Pancreas (tissue), 10 donors: Measurements from ENCODE around the gene MAP2K5. TPM values are rescaled to one million over a fixed set of nuclear protein-coding genes. Genes with fewer than 3 reads are reported as not detected.
A peak's percentile ranks its signal among the peaks of the same experiment; 100 is the strongest.

ENCODE experiments used
- ATAC-seq, 4 donors: fragments of 200-7000 bp; cut with Tn5 transposase; one replicate each; pipeline versions ENCODE4 v1.8.0 to v1.9.1; 2020; ENCODE audit warnings: mild to moderate bottlenecking in 4 of 4, moderate library complexity in 4 of 4
- DNase-seq, 6 donors: peaks; one replicate each; pipeline ENCODE4 v3.0.0-alpha.2; 2020
- FAIRE-seq: peaks from 2 replicates; lab custom pipeline; 2012; peaks lifted over from hg19 to GRCh38; lab: Jason Lieb, UNC
- H3K27ac ChIP-seq, 4 donors: fragments of 200-600 bp; sonication (generic); 1 replicate in 3 of 4; 2 replicates in 1 of 4; pipeline versions ENCODE4 v1.5.0 to v1.8.0; 2020
- H3K27me3 ChIP-seq, 4 donors: fragments of 200-600 bp; one replicate each; pipeline ENCODE4 v1.8.0; 2021
- H3K36me3 ChIP-seq, 3 donors: fragments of 200-600 bp; sonication (generic) in 1 of 3; one replicate each; pipeline versions ENCODE4 v1.5.0 to v1.8.0; 2020 to 2021
- H3K4me1 ChIP-seq, 3 donors: fragments of 200-600 bp; one replicate each; pipeline ENCODE4 v1.8.0; 2021
- H3K4me3 ChIP-seq, 4 donors: fragments of 200-600 bp; sonication (generic) in 2 of 4; one replicate each; pipeline versions ENCODE4 v1.5.0 to v1.8.0; 2020 to 2021
- H3K9me3 ChIP-seq, 4 donors: fragments of 200-600 bp; one replicate each; pipeline ENCODE4 v1.8.0; 2021
- CTCF ChIP-seq, 4 donors: fragments of 200-600 bp; sonication (generic) in 3 of 4; IDR thresholded peaks; one replicate each; pipeline versions ENCODE4 v1.5.0 to v1.8.0; 2021; ENCODE audit warnings: antibody characterized with exemption in 4 of 4
- WGBS, 2 donors: extraction: QIAGEN DNeasy Blood & Tissue Kit; methylation state at CpG; one replicate each; pipeline ENCODE4 v1.1.7; 2013; 5-methylcytosine and 5-hydroxymethylcytosine counted together
- intact Hi-C, 3 donors: fragments of 100-400 bp; cut with DNase I; formaldehyde crosslinking; loops; one replicate each; pipeline versions ENCODE4 v1.11.1 to v1.14.2; 2022
- polyA plus RNA-seq, 2 donors: library from polyadenylated mRNA; stranded (reverse); fragments of 200-250 nt; gene quantifications; one replicate each; pipeline ENCODE4 v1.2.3, GENCODE V29; 2013
- total RNA-seq, 6 donors: library from RNA; stranded (reverse); fragmentation: NEBNext Ultra II Directional in 4 of 6; extraction: Animal tissue kit (Norgen Biotek cat#: 25700) in 4 of 6; gene quantifications; one replicate each; pipeline versions ENCODE4 v1.2.1 to v1.2.4, GENCODE V29; 2021 to 2023
- donor health status: healthy with polysubstance abuse.
- donor health status: DM: no; HTN: no; CAD: no; lungs with moderate emphysema.
- donor health status: DM: no; HTN: no; CAD: no.
- donor health status: control.
- donor health status: control.
- donor health status: Bipolar disorder and iron deficiency.
- donor health status: DM: yes; HTN: yes; CAD: no.
- donor health status: DM: no; HTN: no; CAD: no.
- donor health status: DM: no; HTN: no; CAD: no.
- donor health status: DM: yes; HTN: yes; CAD: no.

The MAP2K5 gene
- total and polyA plus RNA-seq, 8 donors, result 5.5 to 14.8 (median 10.0) TPM

GRCh38 chr15:67700023-67700422 is 157.5 kb downstream of the MAP2K5 start:
- no peak overlapping the region for H3K4me3 ChIP-seq
- no peak overlapping the region for H3K27ac ChIP-seq
- no peaks in the 10 kb centered on the region for H3K9me3 ChIP-seq
- 95% methylated on average over 2 of the region's 2 CpGs for WGBS, 2 donors
- no peaks in the 10 kb centered on the region for H3K36me3 ChIP-seq
- no peak for ATAC-seq
- intact Hi-C loops, result no loop called here
- FAIRE-seq, result no peak
- no peak for DNase-seq
- TF ChIP-seq CTCF (IDR thresholded peaks at IDR 0.05), result no peak
- H3K4me1 ChIP-seq, result no peaks in the 10 kb centered on the region
- no peaks in the 10 kb centered on the region for H3K27me3 ChIP-seq

GRCh38 chr15:67701669-67702068 is 159.2 kb downstream of the MAP2K5 start:
- Histone ChIP-seq H3K4me1 (no peaks in the 10 kb centered on the region), H3K27ac (no peak overlapping the region), H3K4me3 (no peak overlapping the region), H3K27me3 (no peaks in the 10 kb centered on the region), H3K9me3 (no peaks in the 10 kb centered on the region), H3K36me3 (no peaks in the 10 kb centered on the region)
- FAIRE-seq (no peak), DNase-seq (no peak), ATAC-seq (no peak)
- intact Hi-C loops, result no loop called here
- WGBS, 2 donors, result 91 to 98% methylated on average over 2 of the region's 2 CpGs
- no peak for TF ChIP-seq CTCF (IDR thresholded peaks at IDR 0.05)

- Histone ChIP-seq H3K4me1 (no peaks in the 10 kb centered on the region), H3K4me3 (no peak overlapping the region), H3K9me3 (no peaks in the 10 kb centered on the region), H3K27me3 (no peaks in the 10 kb centered on the region), H3K36me3 (no peaks in the 10 kb centered on the region), H3K27ac (no peak overlapping the region)
- ATAC-seq (no peak), DNase-seq (no peak), FAIRE-seq (no peak)
- no peak for TF ChIP-seq CTCF (IDR thresholded peaks at IDR 0.05)
- intact Hi-C loops, result no loop called here
- WGBS, 2 donors, result 95 to 97% methylated on average over 2 of the region's 2 CpGs
These were observed 165.2 kb downstream of the MAP2K5 start for GRCh38 chr15:67707520-67708283.

GRCh38 chr15:67708500-67708899 is 166.0 kb downstream of the MAP2K5 start:
- WGBS, 2 donors, result 89 to 90% methylated on average over 4 of the region's 4 CpGs
- no peaks in the 10 kb centered on the region for H3K27me3 ChIP-seq
- TF ChIP-seq CTCF (IDR thresholded peaks at IDR 0.05), result no peak

GRCh38 chr15:67715170-67715569 is 172.7 kb downstream of the MAP2K5 start:
- Histone ChIP-seq H3K27me3 (no peaks in the 10 kb centered on the region), H3K36me3 (no peaks in the 10 kb centered on the region), H3K4me3 (no peak overlapping the region), H3K27ac (no peak overlapping the region), H3K9me3 (no peaks in the 10 kb centered on the region), H3K4me1 (peaks cover 0 to 11% (median 0%) of the 10 kb centered on the region in 3 donors)
- no peak for FAIRE-seq
- TF ChIP-seq CTCF (IDR thresholded peaks at IDR 0.05), result no peak
- intact Hi-C loops, result no loop called here
- peak; percentile 65 to 81 (median 70) for ATAC-seq
- no peak for DNase-seq
- WGBS, 2 donors, result 45 to 48% methylated on average over 2 of the region's 2 CpGs

More at GRCh38 chr15:67708500-67708899, 166.0 kb downstream of the MAP2K5 start:
- H3K4me3 ChIP-seq, result no peak overlapping the region
- DNase-seq, result no peak
- intact Hi-C loops, result no loop called here
- no peak overlapping the region for H3K27ac ChIP-seq
- ATAC-seq, result no peak
- no peaks in the 10 kb centered on the region for H3K36me3 ChIP-seq
- no peaks in the 10 kb centered on the region for H3K4me1 ChIP-seq
- no peak for FAIRE-seq
- no peaks in the 10 kb centered on the region for H3K9me3 ChIP-seq
